Loucy (cell line): ENCODE measurements around the gene MRPL28.
"Not testable (repeated sequence)": the region's sequence is repeated elsewhere in the genome, so short reads cannot be mapped to it uniquely, and the experiment has no call there.

Experiments used
- H2AFZ ChIP-seq: fragments of 200-600 bp; sonication (generic); 2 replicates; pipeline ENCODE4 v1.6.0; 2016; ENCODE audit warnings: antibody characterized with exemption, mild to moderate bottlenecking, low read length, moderate library complexity
- H3F3A ChIP-seq: fragments of 200-600 bp; 2 replicates; pipeline ENCODE4 v1.6.0; 2016; ENCODE audit warnings: antibody characterized with exemption, low read depth, mild to moderate bottlenecking
- H3K27me3 ChIP-seq: fragments of 200-600 bp; sonication (generic); 2 replicates; pipeline ENCODE4 v1.6.1; 2014; ENCODE audit warnings: low read length, mild to moderate bottlenecking; ENCODE audit not compliant: insufficient read depth, poor library complexity, severe bottlenecking
- H3K36me3 ChIP-seq: fragments of 200-600 bp; sonication (generic); 2 replicates; pipeline ENCODE4 v1.6.1; 2016; ENCODE audit warnings: low read length; ENCODE audit not compliant: insufficient read depth
- H3K4me1 ChIP-seq: fragments of 200-600 bp; sonication (generic); 2 replicates; pipeline ENCODE4 v1.5.1; 2014; ENCODE audit warnings: low read length, mild to moderate bottlenecking; ENCODE audit not compliant: insufficient read depth, poor library complexity, severe bottlenecking
- H3K4me2 ChIP-seq: fragments of 200-600 bp; sonication (generic); 2 replicates; pipeline ENCODE4 v1.6.0; 2014; ENCODE audit warnings: antibody characterized with exemption, low read length, low read depth, mild to moderate bottlenecking; ENCODE audit not compliant: poor library complexity, severe bottlenecking
- H3K4me3 ChIP-seq: fragments of 200-600 bp; sonication (generic); 2 replicates; pipeline ENCODE4 v1.5.1; 2014; ENCODE audit warnings: low read length, mild to moderate bottlenecking, mixed read lengths; ENCODE audit not compliant: poor library complexity, severe bottlenecking
- H3K79me2 ChIP-seq: fragments of 200-600 bp; sonication (generic); 2 replicates; pipeline ENCODE4 v1.6.1; 2014; ENCODE audit warnings: low read length; ENCODE audit not compliant: insufficient read depth
- H3K9ac ChIP-seq: fragments of 200-600 bp; sonication (generic); 2 replicates; pipeline ENCODE4 v1.6.0; 2014; ENCODE audit warnings: mild to moderate bottlenecking, low read depth, low read length, moderate library complexity; ENCODE audit not compliant: poor library complexity, severe bottlenecking
- H3K9me2 ChIP-seq: fragments of 200-600 bp; sonication (generic); replicated peaks from 2 replicates; pipeline ENCODE4 v1.6.1; 2016; ENCODE audit warnings: low read depth, low read length, mixed read lengths
- H3K9me3 ChIP-seq: fragments of 200-600 bp; sonication (generic); 2 replicates; pipeline ENCODE4 v1.6.1; 2014; ENCODE audit warnings: mild to moderate bottlenecking, antibody characterized with exemption, low read length, low read depth; ENCODE audit not compliant: insufficient read depth
- H4K20me1 ChIP-seq: fragments of 200-600 bp; sonication (generic); 2 replicates; pipeline ENCODE4 v1.6.0; 2014; ENCODE audit warnings: antibody characterized with exemption, low read length, mild to moderate bottlenecking; ENCODE audit not compliant: insufficient read depth, poor library complexity, severe bottlenecking
- EZH2phosphoT487 ChIP-seq: fragments of 200-600 bp; IDR thresholded peaks from 2 replicates; pipeline ENCODE4 v1.6.1; 2018; ENCODE audit warnings: antibody characterized with exemption, mild to moderate bottlenecking, moderate library complexity, borderline replicate concordance
- TF ChIP-seq, protein P1 (sequence below): fragments of 200-600 bp; sonication (generic); conservative IDR thresholded peaks from 2 replicates; pipeline ENCODE4 v1.5.1; 2014; ENCODE audit warnings: mild to moderate bottlenecking, antibody characterized with exemption, low read length

MRPL28 gene

DNA sequence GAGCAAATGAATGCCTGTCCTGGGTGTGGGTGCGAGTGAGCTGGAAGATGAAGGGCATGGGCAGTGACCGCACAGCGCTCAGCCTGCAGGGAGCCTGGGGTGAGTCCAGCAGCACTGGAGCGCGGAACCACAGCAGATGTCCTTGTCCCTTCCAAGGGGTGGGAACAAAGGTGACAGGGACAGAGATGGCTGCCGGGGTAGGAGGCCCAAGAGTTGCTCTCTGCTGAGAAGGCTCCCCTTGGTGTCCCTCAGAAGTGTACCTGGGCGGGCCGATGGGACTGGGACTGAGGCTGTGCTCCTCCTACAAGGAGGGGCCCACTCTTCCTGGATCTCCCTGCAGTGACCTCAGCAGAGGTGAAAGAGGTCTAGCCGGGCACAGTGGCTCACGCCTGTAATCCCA, 19.0 kb upstream of the MRPL28 start:
- H3F3A ChIP-seq = no peaks in the 10 kb centered on the region
- H3K4me3 ChIP-seq = no peak overlapping the region
- TF ChIP-seq EZH2phosphoT487 = no peak
- TF ChIP-seq, protein P1, sequence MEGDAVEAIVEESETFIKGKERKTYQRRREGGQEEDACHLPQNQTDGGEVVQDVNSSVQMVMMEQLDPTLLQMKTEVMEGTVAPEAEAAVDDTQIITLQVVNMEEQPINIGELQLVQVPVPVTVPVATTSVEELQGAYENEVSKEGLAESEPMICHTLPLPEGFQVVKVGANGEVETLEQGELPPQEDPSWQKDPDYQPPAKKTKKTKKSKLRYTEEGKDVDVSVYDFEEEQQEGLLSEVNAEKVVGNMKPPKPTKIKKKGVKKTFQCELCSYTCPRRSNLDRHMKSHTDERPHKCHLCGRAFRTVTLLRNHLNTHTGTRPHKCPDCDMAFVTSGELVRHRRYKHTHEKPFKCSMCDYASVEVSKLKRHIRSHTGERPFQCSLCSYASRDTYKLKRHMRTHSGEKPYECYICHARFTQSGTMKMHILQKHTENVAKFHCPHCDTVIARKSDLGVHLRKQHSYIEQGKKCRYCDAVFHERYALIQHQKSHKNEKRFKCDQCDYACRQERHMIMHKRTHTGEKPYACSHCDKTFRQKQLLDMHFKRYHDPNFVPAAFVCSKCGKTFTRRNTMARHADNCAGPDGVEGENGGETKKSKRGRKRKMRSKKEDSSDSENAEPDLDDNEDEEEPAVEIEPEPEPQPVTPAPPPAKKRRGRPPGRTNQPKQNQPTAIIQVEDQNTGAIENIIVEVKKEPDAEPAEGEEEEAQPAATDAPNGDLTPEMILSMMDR = no peak
- H3K27me3 ChIP-seq = no peaks in the 10 kb centered on the region
- H3K9ac ChIP-seq = no peak overlapping the region
- no peaks in the 10 kb centered on the region for H3K4me1 ChIP-seq
- no peak overlapping the region for H2AFZ ChIP-seq
- no peaks in the 10 kb centered on the region for H3K36me3 ChIP-seq
- H3K4me2 ChIP-seq = no peak overlapping the region
- no peaks in the 10 kb centered on the region for H3K9me2 ChIP-seq
- H4K20me1 ChIP-seq = no peaks in the 10 kb centered on the region
- no peaks in the 10 kb centered on the region for H3K9me3 ChIP-seq
- no peaks in the 10 kb centered on the region for H3K79me2 ChIP-seq

DNA sequence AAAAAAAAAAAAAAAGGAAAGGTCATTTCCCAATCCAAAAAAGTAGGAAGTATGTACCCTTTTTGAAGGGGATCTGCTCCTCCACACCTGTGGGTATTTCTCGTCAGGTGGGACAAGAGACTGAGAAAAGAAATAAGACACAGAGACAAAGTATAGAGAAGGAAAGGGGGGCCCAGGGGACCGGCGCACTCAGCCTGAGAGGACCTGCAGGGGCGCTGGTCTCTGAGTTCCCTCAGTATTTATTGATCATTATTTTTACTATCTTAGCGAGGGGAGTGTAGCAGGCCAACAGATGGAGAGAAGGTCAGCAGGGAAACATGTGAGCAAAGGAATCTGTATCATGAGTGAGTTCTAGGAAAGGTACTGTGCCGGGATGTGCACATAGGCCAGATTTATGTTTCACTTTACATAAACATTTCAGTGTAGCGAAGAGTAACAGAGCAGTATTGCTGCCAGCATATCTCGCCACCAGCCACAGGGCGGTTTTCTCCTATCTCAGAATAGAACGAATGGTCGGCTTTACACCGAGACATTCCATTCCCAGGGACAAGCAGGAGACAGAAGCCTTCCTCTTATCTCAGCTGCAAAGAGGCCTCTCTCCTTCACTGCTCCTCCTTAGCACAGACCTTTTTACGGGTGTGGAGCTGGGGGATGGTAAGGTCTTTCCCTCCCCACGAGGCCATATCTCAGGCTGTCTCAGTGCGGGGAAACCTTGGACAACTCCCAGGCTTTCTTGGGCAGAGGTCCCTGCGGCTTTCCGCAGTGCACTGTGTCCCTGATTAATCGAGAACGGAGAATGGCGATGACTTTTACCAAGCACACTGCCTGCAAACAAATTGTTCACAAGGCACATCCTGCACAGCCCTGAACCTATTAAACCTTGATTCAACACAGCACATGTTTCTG, 17.7 kb upstream of the MRPL28 start:
- not testable (repeated sequence) for H3F3A ChIP-seq, H3K9me3 ChIP-seq, H3K27me3 ChIP-seq, H4K20me1 ChIP-seq, H3K4me3 ChIP-seq, H3K79me2 ChIP-seq, H3K9me2 ChIP-seq, H3K9ac ChIP-seq, H3K4me1 ChIP-seq, H3K36me3 ChIP-seq, H3K4me2 ChIP-seq, H2AFZ ChIP-seq

DNA sequence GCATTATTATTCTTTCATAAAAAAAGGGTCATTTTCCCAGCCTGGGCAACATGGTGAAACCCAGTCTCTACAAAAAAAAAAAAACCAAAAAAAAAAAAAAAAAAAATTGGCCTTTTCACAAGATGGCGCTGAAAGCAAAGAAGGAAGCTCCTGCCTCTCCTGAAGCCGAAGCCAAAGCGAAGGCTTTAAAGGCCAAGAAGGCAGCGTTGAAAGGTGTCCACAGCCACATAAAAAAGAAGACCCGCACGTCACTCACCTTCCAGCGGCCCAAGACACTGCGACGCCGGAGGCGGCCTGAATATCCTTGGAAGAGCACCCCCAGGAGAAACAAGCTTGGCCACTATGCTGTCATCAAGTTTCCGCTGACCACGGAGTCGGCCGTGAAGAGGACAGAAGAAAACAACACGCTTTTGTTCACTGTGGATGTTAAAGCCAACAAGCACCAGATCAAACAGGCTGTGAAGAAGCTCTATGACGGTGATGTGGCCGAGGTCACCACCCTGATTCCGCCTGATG, 16.4 kb upstream of the MRPL28 start:
- no peaks in the 10 kb centered on the region for H3K9me3 ChIP-seq
- H3K9ac ChIP-seq = no peak overlapping the region
- H2AFZ ChIP-seq = no peak overlapping the region
- no peaks in the 10 kb centered on the region for H4K20me1 ChIP-seq
- peaks cover 7% of the 10 kb centered on the region for H3K4me1 ChIP-seq
- no peaks in the 10 kb centered on the region for H3K27me3 ChIP-seq
- H3K4me3 ChIP-seq = no peak overlapping the region
- H3F3A ChIP-seq = no peaks in the 10 kb centered on the region
- no peaks in the 10 kb centered on the region for H3K79me2 ChIP-seq
- H3K9me2 ChIP-seq = no peaks in the 10 kb centered on the region
- TF ChIP-seq EZH2phosphoT487 = no peak
- TF ChIP-seq, protein P1 = no peak
- no peaks in the 10 kb centered on the region for H3K36me3 ChIP-seq
- H3K4me2 ChIP-seq = no peak overlapping the region
